Measurements from ENCODE around the gene PI16. TPM values are rescaled to one million over a fixed set of nuclear protein-coding genes. Genes with fewer than 3 reads are reported as not detected.

Gene PI16
- total RNA-seq, 1 donor from 2014 or later, result 33.5 TPM

- intact Hi-C loops (cut with DNase I), result no loop called here
- no peak for DNase-seq (ENCODE audit: low spot score in 2 of 2)
- no peak for TF ChIP-seq CTCF (IDR thresholded peaks at IDR 0.05)
Observed at GRCh38 chr6:36929152-36929551, 25.4 kb upstream of the PI16 start.

GRCh38 chr6:36929607-36930006, 24.9 kb upstream of the PI16 start:
- H3K9me3 ChIP-seq, result no peaks in the 10 kb centered on the region
- intact Hi-C loops (cut with DNase I), result loop anchor here (5.0 kb wide), 1 partner anchor 38 kb away; no protein-coding TSS in a partner anchor
- H3K27me3 ChIP-seq, result no peaks in the 10 kb centered on the region
- H3K36me3 ChIP-seq, result peaks cover 6 to 7% of the 10 kb centered on the region in 2 donors
- DNase-seq (ENCODE audit: low spot score in 2 of 2), result no peak
- H3K4me1 ChIP-seq, result peaks cover 0 to 4% of the 10 kb centered on the region in 2 donors
- no peak overlapping the region for H3K4me3 ChIP-seq
- H3K27ac ChIP-seq, result no peak overlapping the region
- TF ChIP-seq CTCF (IDR thresholded peaks at IDR 0.05), result no peak

More at GRCh38 chr6:36929152-36929551, 25.4 kb upstream of the PI16 start:
- Histone ChIP-seq H3K4me1 (peaks cover 0 to 4% of the 10 kb centered on the region in 2 donors), H3K27me3 (no peaks in the 10 kb centered on the region), H3K4me3 (no peak overlapping the region), H3K36me3 (peaks cover 10 to 11% of the 10 kb centered on the region in 2 donors), H3K27ac (no peak overlapping the region), H3K9me3 (no peaks in the 10 kb centered on the region)

DNA sequence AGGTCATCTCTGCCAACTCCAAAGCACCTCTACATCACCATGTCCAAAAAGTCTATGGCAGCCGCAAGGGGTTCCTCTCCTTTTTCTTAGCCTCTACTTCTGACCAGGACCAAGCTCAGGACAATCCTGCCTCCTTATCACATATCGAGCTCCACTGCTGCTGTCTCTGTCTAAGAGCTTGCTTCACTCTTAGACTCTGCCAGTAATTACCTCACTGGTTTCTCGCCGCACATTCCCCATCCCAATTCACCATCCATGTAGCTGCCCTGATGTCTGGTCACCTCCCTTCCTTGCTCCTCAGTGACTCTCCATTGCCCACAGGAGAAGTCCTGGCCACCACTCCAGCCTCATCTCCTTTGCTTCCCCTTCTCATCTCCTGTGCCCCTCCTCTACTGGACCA, 24.1 kb upstream of the PI16 start:
- Histone ChIP-seq H3K4me1 (peaks cover 0 to 4% of the 10 kb centered on the region in 2 donors), H3K36me3 (peaks cover 0 to 3% of the 10 kb centered on the region in 2 donors), H3K27ac (no peak overlapping the region), H3K9me3 (no peaks in the 10 kb centered on the region), H3K4me3 (no peak overlapping the region), H3K27me3 (no peaks in the 10 kb centered on the region)
- intact Hi-C loops (cut with DNase I), result loop anchor here (5.0 kb wide), 1 partner anchor 37 kb away; no protein-coding TSS in a partner anchor
- no peak for TF ChIP-seq CTCF (IDR thresholded peaks at IDR 0.05)
- no peak for DNase-seq (ENCODE audit: low spot score in 2 of 2)

- no peak for TF ChIP-seq CTCF (IDR thresholded peaks at IDR 0.05)
- H3K27ac ChIP-seq, result no peak overlapping the region
- intact Hi-C loops (cut with DNase I), result loop anchor here (5.0 kb wide), 1 partner anchor 34 kb away; no protein-coding TSS in a partner anchor
- H3K9me3 ChIP-seq, result no peaks in the 10 kb centered on the region
- H3K27me3 ChIP-seq, result no peaks in the 10 kb centered on the region
- no peak overlapping the region for H3K4me3 ChIP-seq
- no peaks in the 10 kb centered on the region for H3K36me3 ChIP-seq
- DNase-seq (ENCODE audit: low spot score in 2 of 2), result no peak
- peaks cover 0 to 4% of the 10 kb centered on the region in 2 donors for H3K4me1 ChIP-seq
Observed at GRCh38 chr6:36933102-36933501, 21.4 kb upstream of the PI16 start.

DNA sequence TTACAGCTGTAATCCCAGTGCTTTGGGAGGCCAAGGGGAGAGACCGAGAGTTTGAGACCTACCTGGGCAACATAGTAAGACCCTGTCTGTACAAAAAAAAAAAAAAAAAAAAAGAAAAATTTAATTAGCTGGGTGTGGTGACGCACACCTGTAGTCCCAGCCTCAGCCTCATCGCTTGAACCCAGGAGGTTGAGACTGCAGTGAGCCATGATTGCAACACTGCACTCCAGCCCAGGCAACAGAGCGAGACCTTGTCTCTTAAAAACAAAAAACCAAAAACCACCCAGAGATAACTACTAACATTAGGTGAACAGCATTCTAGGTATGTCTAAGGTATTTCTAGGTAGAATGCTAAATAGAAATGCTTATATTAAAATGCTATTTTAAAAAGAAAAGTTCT, 21.0 kb upstream of the PI16 start:
- DNase-seq (ENCODE audit: low spot score in 2 of 2), result no peak
- H3K27me3 ChIP-seq, result no peaks in the 10 kb centered on the region
- intact Hi-C loops (cut with DNase I), result loop anchor here (5.0 kb wide), 1 partner anchor 34 kb away; no protein-coding TSS in a partner anchor
- TF ChIP-seq CTCF (IDR thresholded peaks at IDR 0.05), result no peak
- peaks cover 0 to under 1% of the 10 kb centered on the region in 2 donors for H3K4me1 ChIP-seq
- H3K36me3 ChIP-seq, result no peaks in the 10 kb centered on the region
- no peak overlapping the region for H3K27ac ChIP-seq
- no peak overlapping the region for H3K4me3 ChIP-seq
- H3K9me3 ChIP-seq, result no peaks in the 10 kb centered on the region

GRCh38 chr6:36934901-36935300, 19.6 kb upstream of the PI16 start:
- Histone ChIP-seq H3K27me3 (no peaks in the 10 kb centered on the region), H3K27ac (no peak overlapping the region), H3K9me3 (no peaks in the 10 kb centered on the region), H3K4me1 (no peaks in the 10 kb centered on the region), H3K4me3 (no peak overlapping the region), H3K36me3 (no peaks in the 10 kb centered on the region)
- TF ChIP-seq CTCF (IDR thresholded peaks at IDR 0.05), result no peak
- DNase-seq (ENCODE audit: low spot score in 2 of 2), result no peak
- intact Hi-C loops (cut with DNase I), result loop anchor here (5.0 kb wide), 1 partner anchor 32 kb away; no protein-coding TSS in a partner anchor

Measured in ascending aorta (tissue), 2 donors.